ENCODE results near the gene RAPGEF4.
"Not testable (repeated sequence)": the region's sequence is repeated elsewhere in the genome, so short reads cannot be mapped to it uniquely, and the experiment has no call there.

Gene RAPGEF4

DNA sequence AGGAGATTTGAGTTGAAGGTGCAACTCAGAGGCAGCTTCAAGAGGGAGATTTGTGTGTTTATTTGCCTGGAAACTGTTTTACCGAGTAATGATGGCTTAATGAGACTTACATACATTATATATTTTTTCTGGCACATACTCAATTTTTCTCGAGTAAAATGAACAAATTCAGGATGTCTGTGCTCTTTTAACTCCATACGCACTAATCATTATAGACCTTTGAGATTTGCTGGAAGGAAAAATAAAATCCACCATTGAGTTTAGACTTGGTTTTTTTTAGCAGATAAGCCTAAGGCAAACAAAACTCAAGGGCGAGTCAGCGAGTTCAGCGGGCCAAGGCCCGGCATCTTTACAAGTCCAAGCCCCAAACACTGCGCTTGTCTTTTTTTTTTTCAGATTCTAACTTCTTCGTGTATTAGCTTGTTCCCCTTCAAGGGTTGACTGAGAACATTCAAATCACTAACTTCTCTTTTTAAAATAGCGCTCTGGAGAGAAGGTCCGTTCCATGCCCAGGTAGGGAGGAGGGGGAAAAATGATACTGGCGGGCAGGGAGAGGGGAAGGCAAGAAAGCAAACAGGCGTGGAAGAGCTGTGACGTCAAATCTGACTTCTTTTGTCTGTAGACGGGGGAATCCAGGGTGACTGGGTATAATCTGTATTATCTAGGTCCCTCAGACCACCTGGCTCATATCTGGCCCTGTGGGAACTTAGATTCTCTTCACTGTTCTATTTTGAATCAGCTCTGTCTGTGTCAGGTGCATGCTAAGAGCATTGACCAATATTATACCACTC, 267.3 kb downstream of the RAPGEF4 start:
- DNase-seq: no peak

DNA sequence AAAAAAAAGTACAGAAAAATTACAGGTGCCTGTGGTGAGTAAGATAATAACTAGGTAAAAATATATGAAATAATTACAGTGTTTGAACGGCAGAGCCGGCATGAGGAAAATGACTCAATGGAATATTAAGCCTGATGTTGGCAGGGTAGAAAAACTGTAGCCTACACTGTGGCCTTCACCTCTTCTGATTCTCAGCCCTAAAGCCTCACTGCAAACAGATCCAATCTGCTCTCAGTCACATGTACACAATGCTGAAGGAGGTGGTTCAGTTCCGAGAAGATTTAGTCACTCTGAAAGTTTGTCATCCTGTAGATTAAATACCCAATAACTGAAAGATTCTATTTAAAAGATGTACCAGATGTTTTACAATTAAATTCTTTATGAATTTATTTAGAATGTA, 273.1 kb downstream of the RAPGEF4 start:
- no peak for DNase-seq

DNA sequence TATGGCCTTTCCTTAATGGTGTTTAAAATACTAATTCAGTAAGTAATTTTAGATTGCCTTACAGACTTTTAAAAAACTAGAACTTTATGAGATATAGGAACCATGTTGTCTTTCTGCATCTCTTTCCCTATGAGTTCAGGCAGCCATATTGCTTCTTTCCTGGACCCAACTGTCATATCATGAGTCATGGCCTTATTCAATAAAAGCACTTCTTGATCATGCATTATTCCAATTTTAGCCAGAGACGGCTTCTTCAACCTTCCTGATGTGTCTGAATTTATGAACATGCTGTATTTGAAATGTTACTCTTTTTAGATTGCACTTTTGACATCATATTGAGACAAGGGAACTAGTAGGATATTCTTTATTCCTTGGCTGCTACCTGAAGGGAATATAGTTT, 274.6 kb downstream of the RAPGEF4 start:
- DNase-seq: no peak

DNA sequence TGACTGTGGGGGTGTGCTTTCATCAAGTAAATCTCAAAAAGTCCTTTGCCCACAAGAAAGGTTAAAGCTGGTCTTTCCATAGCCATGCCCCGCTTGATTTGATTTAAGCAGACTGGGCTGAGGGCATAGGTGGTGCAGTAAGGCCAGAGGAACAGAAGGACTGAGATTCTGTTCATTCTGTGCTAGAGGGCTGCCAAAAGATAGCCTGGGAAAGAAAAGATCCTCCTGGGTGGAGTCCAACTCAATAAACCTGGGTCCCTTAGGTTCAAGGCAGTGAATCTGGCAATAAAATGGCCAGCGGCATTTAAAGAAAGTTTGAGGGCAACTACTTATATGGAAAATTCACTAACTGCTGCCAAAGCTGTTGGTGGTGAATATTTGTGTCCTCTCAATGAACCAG, 280.8 kb downstream of the RAPGEF4 start:
- DNase-seq: no peak

DNA sequence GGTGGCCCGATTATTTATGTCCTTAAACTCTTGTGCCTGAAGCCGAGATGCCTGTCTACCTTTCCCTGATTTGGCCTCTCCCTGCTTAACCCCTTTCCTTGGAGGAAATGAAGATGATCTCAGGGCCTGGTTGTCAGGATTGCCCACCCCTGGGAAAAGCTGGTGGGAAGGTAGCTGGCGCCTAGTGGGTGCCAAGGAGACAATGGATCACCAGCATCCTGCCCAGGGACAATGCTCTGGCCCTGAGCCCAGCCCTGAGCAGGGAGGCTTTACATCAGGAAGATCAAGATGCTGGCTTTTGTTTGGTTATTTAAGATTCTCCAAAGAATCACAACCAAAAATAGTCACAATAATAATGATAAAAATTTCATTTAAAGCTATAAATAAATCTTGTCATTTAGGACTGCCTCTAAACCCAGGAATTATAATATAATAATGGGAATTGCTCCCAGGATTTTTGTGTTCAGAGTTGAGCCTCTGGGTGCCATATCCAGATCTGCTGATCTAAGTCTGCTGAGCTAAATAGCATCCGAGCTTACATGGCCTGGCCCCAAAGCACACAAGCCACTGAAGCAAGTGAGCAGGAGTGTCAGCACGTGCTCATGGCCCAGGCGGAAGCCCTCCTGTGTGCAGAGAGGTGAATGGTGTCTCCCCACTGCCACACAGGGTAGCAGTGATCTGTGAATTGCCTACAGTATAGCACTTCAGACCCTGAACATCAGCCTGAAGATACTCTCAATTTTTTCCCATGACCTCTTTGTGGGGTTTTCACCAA, 282.2 kb downstream of the RAPGEF4 start:
- no peak for DNase-seq

- DNase-seq: no peak
Observed at GRCh38 chr2:173019755-173020154, 284.1 kb downstream of the RAPGEF4 start.

DNA sequence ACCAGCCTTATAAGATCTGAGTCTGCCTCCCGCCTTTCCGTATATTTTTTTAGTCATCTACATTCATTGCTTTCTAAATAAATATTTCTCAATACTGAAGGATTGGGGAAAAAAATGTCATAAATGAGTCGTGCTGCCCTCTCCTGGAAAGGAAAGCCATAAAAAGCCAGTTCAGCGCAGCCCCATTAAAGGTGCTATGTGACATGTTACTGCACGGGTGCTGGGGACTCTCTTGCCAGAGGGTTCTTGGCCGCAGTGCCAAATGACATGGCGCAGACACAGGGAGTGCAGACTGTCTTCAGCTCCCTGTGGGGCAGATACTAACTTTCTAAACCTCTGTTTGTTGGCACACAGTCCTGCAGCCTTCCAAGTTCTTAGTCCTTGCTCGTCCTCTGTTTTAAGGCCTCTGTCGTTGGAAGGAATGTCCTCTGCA, 286.3 kb downstream of the RAPGEF4 start:
- DNase-seq: no peak

DNA sequence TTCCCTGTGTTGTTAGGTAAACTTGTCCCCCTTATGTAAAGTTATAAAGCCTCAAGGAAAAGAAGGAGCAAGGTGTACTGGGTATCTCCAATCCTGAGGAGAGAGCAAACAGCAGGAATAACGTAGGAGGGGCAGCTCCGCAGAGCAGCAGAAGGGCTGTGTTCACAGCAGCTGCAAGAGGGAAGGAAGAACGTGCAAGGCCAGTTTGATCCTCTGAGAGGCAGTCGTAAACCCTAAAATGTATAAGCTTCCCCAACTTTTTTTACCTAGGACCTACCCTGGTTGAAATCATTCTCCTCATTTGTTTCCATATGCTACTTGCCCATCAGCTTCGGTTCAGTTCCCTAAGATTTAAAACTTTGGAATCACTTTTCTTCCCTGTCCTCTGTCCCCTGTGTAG, 288.1 kb downstream of the RAPGEF4 start:
- DNase-seq: no peak

- no peak for DNase-seq
Observed at GRCh38 chr2:173026479-173026878, 290.8 kb downstream of the RAPGEF4 start.

DNA sequence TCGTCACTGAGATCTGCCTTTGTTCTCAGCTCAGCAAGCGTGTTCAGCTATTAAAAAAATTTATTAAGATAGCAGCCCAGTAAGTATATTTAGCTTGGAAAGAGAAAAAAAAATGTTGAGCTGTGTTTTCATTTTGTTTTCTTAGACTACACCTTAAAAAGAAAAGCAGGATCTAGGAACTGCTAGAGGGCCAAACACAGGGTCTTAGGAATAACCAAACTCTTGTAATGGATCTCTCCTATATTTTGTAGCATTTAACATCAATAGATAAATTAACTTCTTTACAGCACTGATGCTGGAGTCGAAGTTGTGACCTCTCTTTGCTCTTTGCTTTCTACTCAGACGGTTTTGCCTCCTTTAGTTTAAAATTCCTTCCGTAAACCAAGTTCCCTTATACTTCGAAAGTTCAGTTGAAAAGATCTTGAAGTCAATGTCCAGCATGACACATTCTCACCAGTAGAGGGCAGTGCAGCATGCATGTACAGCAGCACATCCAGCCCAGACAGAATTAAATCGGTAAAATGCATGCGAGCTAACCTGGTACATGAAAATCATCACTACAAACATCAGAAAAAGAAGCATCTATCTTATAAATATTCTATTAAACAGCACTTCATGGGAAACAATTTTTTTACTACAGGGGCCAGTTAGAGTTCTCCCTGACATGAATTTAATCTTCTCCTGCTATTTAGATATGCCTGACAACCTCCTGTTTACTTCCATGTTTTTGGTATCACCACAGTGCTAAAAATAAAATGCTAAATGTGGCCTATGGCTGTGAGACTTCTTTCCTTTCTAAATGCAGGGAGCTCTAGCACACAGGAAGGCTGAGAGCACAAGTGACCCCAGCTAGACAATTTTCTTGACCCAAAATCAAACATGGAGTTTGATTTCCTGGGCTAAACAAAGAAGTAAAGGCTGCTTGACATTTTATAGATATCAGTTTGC, 291.8 kb downstream of the RAPGEF4 start:
- no peak for DNase-seq

DNA sequence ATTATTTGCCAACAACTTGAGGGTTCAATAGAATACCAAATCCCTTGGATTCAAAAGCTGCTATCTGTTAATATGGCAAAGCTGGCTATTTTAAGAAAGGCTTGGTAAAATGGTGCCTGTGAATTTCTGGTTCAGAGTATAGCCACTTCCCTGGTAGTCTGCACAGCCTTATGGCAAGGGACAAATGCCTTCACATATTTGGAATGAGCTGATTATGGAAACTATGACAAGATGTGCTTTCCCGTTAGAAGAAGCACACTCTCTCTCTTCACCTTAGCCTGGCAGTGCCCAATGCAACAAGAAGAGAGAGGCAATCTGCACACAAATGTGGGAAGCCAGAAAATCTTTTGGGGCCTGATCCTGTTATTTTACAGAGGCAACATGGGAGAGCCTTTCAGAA, 292.5 kb downstream of the RAPGEF4 start:
- no peak for DNase-seq

GRCh38 chr2:173028671-173029070, 293.0 kb downstream of the RAPGEF4 start:
- DNase-seq: no peak

DNA sequence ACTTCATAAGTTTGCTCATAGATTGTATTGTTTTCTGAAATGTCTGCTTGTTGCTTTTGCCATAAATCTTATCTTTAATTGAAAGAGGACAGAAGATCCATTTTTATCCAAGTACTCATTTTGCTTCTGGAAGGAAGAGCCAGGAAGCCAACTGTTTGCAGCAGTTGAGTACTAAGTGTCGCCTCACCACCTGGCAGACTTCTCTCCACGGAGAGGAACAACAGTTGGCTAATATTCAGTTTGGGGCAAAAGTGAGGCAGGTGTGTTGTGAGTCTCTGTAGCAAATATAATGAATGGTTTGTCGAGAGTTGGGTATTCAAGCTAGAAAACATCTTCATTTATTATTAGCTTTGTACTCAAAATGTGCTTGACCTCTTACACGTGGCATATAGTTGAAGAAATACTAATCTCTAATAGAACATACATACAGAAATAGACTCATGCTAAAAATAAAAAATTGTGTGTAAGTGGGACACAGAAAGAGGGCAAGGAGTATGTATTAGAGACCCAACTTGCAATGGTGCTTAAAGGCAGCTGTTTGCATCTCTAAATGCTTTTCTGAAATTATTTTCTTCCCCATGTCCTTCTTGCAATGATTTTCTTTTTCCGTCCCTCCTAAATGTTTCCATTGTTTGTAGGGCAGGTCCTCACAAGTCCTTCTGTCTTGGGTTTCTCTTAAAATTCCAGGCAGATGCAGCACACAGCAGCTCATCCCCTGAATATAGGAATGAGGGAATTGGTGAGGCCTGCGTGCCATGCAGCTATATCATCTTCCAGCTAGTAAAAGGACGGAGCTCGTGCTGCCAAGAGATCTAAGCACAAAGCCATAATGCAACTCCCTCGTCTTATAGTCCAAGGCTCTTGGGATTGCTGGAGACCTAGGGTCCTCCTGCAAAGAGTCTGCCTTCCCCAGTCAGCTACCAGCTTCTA, 295.2 kb downstream of the RAPGEF4 start:
- DNase-seq: no peak

- no peak for DNase-seq
Observed at GRCh38 chr2:173032032-173032431, 296.4 kb downstream of the RAPGEF4 start.

GRCh38 chr2:173033084-173033483, 297.4 kb downstream of the RAPGEF4 start:
- DNase-seq: no peak

DNA sequence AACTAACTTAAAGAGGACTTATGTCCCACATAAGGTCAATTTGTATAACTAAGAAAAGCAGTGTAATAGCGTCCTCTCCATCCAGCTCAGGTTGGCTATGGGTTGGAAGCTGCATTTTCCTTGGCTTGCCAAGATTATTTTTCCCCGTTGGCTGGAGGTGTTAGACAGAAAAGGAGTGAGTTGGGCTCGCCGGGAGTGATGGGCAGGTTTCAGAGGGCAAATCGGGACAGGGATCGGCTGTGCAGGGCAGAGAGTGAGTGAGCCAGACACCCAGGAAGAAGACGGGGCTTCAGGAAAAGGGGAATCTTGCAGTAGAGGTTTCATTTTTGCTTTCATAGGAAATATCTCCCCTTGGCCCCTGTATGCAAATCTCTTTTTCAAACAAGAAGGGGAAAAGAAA, 298.5 kb downstream of the RAPGEF4 start:
- DNase-seq: no peak

GRCh38 chr2:173037245-173038120, 301.8 kb downstream of the RAPGEF4 start:
- no peak for DNase-seq

DNA sequence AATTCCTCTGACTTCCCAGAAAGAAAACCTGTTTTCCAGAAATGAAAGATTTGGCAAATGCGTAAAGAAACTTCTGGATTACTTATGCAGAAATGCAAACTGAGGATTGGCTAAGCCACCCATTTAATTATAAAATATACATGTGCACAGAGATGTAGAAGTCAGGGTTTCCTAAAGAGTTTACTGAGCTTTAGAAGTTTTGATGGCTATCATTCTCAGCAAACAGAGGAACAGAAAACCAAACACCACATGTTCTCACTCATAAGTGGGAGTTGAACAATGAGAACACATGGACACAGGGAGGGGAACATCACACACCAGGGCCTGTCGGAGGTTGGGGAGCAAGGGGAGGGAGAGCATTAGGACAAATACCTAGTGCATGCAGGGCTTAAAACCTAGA, 302.6 kb downstream of the RAPGEF4 start:
- DNase-seq: not testable (repeated sequence)

GRCh38 chr2:173040729-173041128, 305.1 kb downstream of the RAPGEF4 start:
- no peak for DNase-seq

DNA sequence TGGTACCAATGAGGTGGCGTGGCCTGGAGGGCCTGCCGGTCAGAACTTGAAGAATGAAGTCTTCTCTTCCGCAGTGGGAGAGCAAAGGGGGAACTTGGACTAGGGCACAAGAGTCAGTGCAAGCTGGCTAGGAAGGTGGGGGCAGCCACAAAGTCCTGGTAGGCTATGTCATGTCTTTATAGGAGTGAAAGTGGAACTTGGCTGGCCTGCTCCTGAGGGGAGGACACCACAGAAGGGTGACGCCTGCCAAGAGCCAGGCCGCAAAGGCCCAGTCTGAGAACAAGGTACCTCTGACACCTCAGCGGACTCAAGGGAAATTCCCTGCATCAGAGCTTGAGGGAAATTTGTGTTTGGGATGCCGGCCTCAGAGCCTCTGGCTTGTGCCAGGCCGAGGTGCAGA, 307.8 kb downstream of the RAPGEF4 start:
- no peak for DNase-seq
